Measurements from ENCODE around the gene AMER1.

Gene AMER1

GRCh38 chrX:64184396-64184795, 21.1 kb downstream of the AMER1 start:
- DNase-seq (ENCODE audit: low spot score): no peak

GRCh38 chrX:64182208-64182607, 23.3 kb downstream of the AMER1 start:
- no peak for DNase-seq (ENCODE audit: low spot score)

- DNase-seq (ENCODE audit: low spot score): no peak
Observed at GRCh38 chrX:64176876-64177275, 28.6 kb downstream of the AMER1 start.

- no peak for DNase-seq (ENCODE audit: low spot score)
Observed at GRCh38 chrX:64169988-64170387, 35.5 kb downstream of the AMER1 start.

GRCh38 chrX:64152857-64153256, 52.7 kb downstream of the AMER1 start:
- no peak for DNase-seq (ENCODE audit: low spot score)

- no peak for DNase-seq (ENCODE audit: low spot score)
Observed at GRCh38 chrX:64151911-64152310, 53.6 kb downstream of the AMER1 start.

- DNase-seq (ENCODE audit: low spot score): no peak
Observed at GRCh38 chrX:64150775-64151174, 54.7 kb downstream of the AMER1 start.

All from HuH-7 (cell line).